Measurements from ENCODE around the gene TMEM203. TPM values are rescaled to one million over a fixed set of nuclear protein-coding genes. Genes with fewer than 3 reads are reported as not detected.

TMEM203 gene
- total RNA-seq, 1 donor from 2014 or later, result 47.6 TPM

DNA sequence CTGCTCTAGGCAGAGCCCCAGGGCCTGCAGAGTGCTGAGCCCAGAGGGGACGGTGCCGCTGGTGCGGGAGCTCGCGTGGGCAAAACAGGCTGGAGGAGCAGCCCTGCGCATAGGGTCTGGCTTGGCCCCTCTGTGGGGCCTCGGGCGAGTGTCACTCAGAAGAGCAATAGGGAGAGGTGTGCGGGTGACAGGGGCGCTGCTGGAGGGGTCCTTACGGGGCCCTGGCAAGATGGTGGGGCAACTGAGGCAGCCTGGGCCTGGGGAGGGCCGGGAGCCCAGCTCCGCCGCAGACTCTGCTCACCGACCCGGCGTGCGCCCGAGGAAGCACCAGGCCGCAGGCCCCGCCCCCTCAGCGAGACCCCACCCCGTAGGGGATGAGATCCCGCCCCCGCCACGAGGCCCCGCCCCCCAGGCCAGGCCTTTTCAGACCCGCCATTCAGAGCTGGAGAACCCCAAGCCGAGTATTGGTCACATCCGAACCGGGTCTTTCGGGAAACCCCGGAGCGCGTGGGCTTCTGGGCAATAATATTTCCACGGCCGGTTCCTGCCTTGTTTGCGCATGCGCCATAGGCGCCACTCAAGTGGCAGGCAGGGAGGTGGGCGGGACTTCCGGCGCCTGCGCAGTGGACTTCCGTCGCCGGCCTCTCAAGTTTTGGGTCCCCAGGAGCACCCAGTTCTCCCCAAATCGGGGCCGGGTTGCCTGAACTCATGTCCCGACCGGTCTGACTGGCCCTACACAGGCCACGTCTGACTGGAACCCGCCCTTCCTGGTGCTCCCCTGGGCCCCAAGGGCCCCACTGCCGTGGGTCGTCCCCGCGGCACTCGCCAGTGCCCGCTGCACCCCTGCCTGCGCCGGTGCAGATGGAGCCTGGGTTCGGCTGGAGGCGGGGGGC lies 17.9 kb upstream of the TMEM203 start:
- Histone ChIP-seq H3K4me1 (peaks cover 47% of the 10 kb centered on the region), H3K27me3 (ENCODE audit: low read depth) (peaks cover 4% of the 10 kb centered on the region), H3K9me3 (replicated peaks) (no peaks in the 10 kb centered on the region), H3K36me3 (no peaks in the 10 kb centered on the region), H3K4me3 (peak overlapping the region; percentile 91), H3K27ac (replicated peaks) (peak overlapping the region; percentile 96)
- DNase-seq, result peak; percentile 97
- intact Hi-C loops (cut with micrococcal nuclease), result no loop called here
- no peak for TF ChIP-seq CTCF (IDR thresholded peaks at IDR 0.05; ENCODE audit: borderline replicate concordance)

- H3K4me3 ChIP-seq, result peak within 1 kb of the TSS; percentile 91
- no peak for TF ChIP-seq CTCF (IDR thresholded peaks at IDR 0.05; ENCODE audit: borderline replicate concordance)
- H3K36me3 ChIP-seq, result no peaks in the 10 kb centered on the region
- intact Hi-C loops (cut with micrococcal nuclease), result no loop called here
- no peaks in the 10 kb centered on the region for H3K9me3 ChIP-seq (replicated peaks)
- no peak for DNase-seq
- H3K4me1 ChIP-seq, result peaks cover 54% of the 10 kb centered on the region
- H3K27me3 ChIP-seq (ENCODE audit: low read depth), result no peaks in the 10 kb centered on the region
- peak within 1 kb of the TSS; percentile 96 for H3K27ac ChIP-seq (replicated peaks)
Observed at GRCh38 chr9:137222190-137223077, 17.0 kb upstream of the TMEM203 start, which contains the start of gene RNF208. Gene RNF208, minus strand, starts transcription at chr9:137222240. Its CDS starts 1,028 bp downstream, at chr9:137221212.

DNA sequence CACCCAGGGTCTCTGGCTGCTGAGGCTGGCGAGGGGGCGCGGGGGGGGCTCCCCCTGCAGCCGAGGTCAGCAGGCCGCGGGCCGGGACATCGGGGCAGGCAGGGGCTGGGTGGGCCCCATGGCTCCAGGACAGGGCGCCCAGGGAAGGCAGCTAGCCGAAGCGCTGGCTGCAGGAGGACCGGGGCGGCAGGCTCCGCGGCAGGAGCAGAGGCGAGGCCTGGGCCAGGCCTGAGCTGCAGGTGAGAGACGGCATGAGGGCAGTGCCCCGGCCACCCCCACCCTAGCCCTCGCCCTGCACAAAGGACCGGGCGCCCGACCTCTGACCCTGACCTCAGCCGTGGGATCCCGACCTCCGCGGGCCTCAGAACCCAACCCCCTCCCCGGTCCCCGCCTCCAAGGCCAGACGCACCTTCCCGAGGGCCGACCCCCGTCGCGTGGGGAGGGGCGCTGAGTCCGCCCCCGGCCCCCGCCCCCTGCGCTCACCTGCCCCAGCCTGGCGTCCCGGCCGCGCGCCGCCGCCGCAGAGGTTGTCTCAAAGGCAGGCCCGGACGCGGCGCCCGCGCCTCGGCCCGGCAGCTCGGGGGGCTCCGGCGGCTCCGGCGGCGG lies 16.2 kb upstream of the TMEM203 start:
- peaks cover 59% of the 10 kb centered on the region for H3K4me1 ChIP-seq
- H3K9me3 ChIP-seq (replicated peaks), result no peaks in the 10 kb centered on the region
- peak overlapping the region; percentile 84 for H3K27ac ChIP-seq (replicated peaks)
- intact Hi-C loops (cut with micrococcal nuclease), result no loop called here
- TF ChIP-seq CTCF (IDR thresholded peaks at IDR 0.05; ENCODE audit: borderline replicate concordance), result no peak
- no peaks in the 10 kb centered on the region for H3K27me3 ChIP-seq (ENCODE audit: low read depth)
- peaks cover under 1% of the 10 kb centered on the region for H3K36me3 ChIP-seq
- peak overlapping the region; percentile 68 for H3K4me3 ChIP-seq
- DNase-seq, result no peak

- no peak for TF ChIP-seq CTCF (IDR thresholded peaks at IDR 0.05; ENCODE audit: borderline replicate concordance)
- H3K4me1 ChIP-seq, result peaks cover 60% of the 10 kb centered on the region
Observed at GRCh38 chr9:137221095-137221505, 15.7 kb upstream of the TMEM203 start.

More at GRCh38 chr9:137221095-137221505, 15.7 kb upstream of the TMEM203 start:
- DNase-seq, result no peak
- H3K27ac ChIP-seq (replicated peaks), result peak overlapping the region; percentile 84
- H3K36me3 ChIP-seq, result peaks cover 6% of the 10 kb centered on the region
- intact Hi-C loops (cut with micrococcal nuclease), result no loop called here
- H3K4me3 ChIP-seq, result peak overlapping the region; percentile 68
- no peaks in the 10 kb centered on the region for H3K9me3 ChIP-seq (replicated peaks)
- no peaks in the 10 kb centered on the region for H3K27me3 ChIP-seq (ENCODE audit: low read depth)

All from left ventricle myocardium inferior (tissue), 1 donor.